UCSD-AML1 (cell line): ENCODE data around the gene USP32.
"Not testable (repeated sequence)": the region's sequence is repeated elsewhere in the genome, so short reads cannot be mapped to it uniquely, and the experiment has no call there.

ENCODE experiments used
- DNase-seq: peaks from one replicate; lab custom pipeline; 2025; ENCODE audit not compliant: unreplicated experiment; lab: John Stamatoyannopoulos, UW

The USP32 gene, protein sequence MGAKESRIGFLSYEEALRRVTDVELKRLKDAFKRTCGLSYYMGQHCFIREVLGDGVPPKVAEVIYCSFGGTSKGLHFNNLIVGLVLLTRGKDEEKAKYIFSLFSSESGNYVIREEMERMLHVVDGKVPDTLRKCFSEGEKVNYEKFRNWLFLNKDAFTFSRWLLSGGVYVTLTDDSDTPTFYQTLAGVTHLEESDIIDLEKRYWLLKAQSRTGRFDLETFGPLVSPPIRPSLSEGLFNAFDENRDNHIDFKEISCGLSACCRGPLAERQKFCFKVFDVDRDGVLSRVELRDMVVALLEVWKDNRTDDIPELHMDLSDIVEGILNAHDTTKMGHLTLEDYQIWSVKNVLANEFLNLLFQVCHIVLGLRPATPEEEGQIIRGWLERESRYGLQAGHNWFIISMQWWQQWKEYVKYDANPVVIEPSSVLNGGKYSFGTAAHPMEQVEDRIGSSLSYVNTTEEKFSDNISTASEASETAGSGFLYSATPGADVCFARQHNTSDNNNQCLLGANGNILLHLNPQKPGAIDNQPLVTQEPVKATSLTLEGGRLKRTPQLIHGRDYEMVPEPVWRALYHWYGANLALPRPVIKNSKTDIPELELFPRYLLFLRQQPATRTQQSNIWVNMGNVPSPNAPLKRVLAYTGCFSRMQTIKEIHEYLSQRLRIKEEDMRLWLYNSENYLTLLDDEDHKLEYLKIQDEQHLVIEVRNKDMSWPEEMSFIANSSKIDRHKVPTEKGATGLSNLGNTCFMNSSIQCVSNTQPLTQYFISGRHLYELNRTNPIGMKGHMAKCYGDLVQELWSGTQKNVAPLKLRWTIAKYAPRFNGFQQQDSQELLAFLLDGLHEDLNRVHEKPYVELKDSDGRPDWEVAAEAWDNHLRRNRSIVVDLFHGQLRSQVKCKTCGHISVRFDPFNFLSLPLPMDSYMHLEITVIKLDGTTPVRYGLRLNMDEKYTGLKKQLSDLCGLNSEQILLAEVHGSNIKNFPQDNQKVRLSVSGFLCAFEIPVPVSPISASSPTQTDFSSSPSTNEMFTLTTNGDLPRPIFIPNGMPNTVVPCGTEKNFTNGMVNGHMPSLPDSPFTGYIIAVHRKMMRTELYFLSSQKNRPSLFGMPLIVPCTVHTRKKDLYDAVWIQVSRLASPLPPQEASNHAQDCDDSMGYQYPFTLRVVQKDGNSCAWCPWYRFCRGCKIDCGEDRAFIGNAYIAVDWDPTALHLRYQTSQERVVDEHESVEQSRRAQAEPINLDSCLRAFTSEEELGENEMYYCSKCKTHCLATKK (N-terminal part only)

DNA sequence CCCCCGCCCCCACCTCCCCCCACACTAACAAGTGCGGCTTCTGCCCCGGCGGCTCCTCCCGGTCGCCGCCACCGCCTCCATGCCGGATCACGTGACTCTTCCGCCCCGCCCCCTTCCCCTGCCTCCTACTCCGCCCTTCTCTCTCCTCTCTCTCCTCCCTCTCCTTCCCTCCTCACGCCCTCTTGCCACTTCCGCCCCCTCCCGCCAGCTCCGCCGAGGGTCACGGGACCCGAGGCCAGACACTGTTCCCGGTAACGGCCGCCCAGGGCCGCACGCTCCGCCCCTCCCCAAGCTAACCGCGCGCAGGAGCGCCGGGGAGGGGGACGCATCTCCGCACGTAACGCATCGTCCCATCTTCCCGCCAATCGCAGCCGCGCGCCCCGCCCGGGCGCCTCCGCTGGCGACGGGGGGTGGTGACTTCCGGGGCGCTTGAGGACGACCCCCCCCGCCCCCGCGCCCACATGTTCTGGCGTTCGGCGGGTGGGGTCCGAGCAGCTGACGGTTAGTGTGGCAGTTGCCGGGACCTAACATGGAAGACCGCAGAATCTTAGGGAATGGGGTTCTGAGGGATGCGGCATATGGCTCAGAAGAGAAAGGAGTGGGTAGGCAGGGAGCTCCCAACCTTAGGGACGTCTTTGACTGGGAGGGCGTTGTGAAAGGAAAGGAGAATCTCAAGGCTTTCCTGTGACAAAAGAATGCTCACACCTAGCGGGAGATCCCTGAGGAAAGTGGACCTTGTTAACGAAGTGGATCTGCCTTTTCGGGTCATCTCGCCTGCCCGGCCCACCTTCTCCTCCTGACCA is at the start of gene USP32:
USP32 (minus strand) TSS at position 92 of the 803 bp plus-strand sequence. CDS start 194 bp downstream, outside the sequence.
- DNase-seq = peak; percentile 99

DNA sequence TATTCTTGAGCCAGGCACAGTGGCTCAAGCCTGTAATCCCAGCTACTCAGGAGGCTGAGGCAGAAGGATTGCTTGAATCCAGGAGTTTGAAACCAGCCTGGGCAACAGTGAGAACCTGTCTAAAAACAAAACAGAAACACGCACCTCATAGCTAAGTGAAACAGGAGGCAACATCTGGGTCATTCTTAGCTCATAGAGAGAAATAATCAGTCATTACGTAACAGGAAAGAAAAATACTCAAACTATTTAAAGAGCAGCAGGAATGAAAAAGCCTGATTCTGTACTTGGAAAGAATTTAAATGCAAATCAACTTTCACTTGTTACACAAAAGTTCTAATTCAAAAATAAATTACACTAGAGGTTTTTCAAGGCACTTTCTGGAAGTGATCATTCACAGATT is 47.6 kb upstream of the USP32 start:
- no peak for DNase-seq

- DNase-seq = no peak
Measured at GRCh38 chr17:60436676-60437075, 44.7 kb upstream of the USP32 start.

DNA sequence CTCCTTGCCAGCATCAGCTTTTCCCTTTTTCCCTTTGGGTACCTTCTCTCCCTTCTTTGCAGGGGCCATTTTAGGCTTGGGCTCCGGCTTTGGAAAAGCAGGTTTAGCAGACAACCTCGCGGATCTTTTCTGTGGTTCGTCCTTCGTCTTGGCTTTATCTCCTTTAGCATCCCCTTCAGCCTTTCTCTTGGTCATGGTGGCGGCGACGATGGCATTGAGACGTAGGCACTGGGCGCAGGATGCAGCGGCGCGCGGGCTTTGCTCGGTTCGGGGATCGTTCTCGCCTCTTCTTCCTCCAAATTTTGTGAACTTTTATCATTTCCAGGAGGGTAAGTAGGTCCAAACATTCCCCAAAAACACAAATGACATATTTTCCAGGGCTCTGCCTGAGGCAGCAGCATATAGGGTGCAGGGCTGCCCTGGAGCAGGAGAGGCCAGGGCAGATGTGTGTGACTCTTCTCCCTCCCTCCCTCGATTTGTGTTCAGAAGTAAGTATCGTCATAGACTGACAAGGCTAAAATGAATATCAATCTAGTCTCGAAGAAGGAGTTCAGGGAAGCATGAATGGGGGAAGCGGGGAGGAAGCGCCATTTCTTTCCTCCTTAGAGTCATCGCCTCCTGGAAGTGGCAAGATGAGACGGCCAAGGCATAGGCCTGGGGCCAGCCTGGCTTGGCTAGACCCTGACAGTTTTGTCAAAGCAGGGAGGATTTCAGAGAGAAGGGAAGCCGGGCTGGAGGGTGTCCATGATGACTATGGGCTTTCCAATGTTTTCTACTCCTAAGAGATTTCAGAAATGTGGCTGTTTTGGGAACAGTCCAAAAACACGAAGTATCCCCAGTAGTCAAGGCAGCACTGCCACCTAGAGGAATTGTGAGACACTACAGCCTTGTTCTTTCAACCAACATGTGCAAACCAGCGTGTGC is 43.6 kb upstream of the USP32 start:
- peak; percentile 29 for DNase-seq

GRCh38 chr17:60433021-60433997 is 41.4 kb upstream of the USP32 start:
- DNase-seq = not testable (repeated sequence)

DNA sequence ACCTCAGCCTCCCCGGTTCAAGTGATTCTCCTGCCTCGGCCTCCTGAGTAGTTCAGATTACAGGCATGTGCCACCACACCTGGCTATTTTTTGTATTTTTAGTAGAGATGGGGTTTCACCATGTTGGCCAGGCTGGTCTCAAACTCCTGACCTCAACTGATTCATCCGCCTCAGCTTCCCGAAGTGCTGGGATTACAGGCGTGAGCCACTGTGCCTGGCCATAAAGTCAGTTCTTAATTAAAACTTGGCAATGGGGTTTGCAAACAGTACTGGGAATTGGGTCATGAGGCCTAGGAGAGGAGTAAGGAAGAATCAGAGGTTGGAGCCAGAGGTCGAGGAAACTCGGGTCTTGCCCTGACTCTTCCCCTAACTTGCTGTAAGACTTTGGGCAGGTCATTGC is 38.6 kb upstream of the USP32 start:
- not testable (repeated sequence) for DNase-seq

GRCh38 chr17:60428491-60428890 is 36.6 kb upstream of the USP32 start:
- not testable (repeated sequence) for DNase-seq

GRCh38 chr17:60426596-60426995 is 34.7 kb upstream of the USP32 start:
- DNase-seq = no peak

DNA sequence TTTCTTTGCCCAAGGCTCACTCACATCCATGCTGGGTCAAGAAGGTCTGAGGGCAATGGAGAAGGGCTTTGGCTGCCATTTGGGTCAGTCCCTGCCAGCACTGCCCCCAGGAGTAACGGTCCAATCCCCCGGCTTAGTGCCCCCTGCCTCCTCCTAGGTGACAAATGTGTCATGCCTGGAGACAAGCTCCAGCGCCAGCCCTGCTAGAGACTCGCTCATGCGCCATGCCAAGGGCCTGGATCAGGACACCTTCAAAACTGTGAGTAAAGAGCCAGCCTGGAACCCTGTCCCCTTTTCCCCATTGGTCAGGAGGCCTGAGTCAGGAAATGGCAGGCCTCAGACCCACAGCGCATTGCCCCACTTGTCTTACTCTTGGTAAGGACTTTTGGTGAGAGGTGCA is 33.7 kb upstream of the USP32 start:
- no peak for DNase-seq

- DNase-seq = no peak
Measured at GRCh38 chr17:60423865-60424264, 31.9 kb upstream of the USP32 start.

DNA sequence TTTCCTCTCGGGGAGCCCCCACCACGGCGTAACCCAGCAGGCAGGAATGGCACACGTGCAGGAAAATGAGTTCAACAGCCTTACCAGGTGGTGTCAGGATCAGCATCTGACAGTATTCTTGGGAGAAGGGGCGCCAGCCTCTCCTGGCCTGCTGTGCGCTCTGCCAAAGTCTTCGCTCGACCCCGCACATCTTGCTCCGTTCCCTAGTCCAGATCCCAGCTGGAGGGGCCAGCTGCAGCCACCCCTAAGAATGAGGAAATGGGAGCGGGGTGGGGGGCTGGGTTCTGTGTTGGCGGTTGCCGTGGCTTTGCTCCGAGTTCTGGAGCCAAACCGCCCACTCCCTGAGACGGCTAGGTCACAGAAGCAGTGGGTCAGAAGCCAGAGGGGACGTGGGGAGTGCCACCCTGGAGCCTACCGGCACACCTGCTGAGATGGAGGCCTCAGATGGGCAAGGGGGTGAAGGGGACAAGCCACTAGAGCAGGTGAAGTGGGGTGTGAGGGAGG is 30.3 kb upstream of the USP32 start, which contains the start of gene CHCT1:
CHCT1 (plus strand) TSS at position 328 of the 504 bp plus-strand sequence; CDS start at position 432, 104 bp downstream.
- no peak for DNase-seq

- peak; percentile 75 for DNase-seq
Measured at GRCh38 chr17:60421273-60422161, 29.6 kb upstream of the USP32 start.

DNA sequence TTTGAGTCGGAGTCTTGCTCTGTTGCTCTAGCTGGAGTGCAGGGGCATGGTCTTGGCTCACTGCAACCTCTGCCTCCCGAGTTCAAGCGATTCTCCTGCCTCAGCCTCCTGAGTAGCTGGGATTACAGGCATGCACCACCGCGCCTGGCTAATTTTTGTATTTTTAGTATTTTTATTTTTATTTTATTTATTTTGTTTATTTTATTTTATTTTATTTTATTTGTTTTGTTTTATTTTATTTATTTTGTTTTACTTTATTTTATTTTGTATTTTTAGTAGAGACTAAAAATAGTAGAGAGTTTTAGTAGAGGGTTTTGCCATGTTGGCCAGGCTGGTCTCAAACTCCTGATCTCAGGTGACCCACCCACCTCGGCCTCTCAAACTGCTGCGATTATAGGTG is 27.9 kb upstream of the USP32 start:
- not testable (repeated sequence) for DNase-seq

DNA sequence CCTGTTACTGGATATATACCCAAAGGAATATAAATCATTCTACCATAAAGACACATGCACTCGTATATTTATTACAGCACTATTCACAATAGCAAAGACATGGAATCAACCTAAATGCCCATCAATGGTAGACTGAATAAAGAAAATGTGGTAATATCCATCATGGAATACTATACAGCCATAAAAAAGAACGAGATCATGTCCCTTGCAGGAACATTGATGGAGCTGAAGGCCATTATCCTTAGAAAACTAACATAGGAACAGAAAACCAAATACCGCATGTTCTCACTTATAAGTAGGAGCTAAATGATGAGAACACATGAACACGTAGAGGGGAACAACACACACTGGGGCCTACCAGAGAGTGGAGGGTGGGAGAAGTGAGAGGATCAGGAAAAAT is 27.1 kb upstream of the USP32 start:
- DNase-seq = not testable (repeated sequence)

GRCh38 chr17:60416368-60416925 is 24.5 kb upstream of the USP32 start:
- DNase-seq = no peak

GRCh38 chr17:60415146-60415545 is 23.2 kb upstream of the USP32 start:
- DNase-seq = no peak
